ENCODE data around the gene LAG3.

GRCh38 chr12:6810758-6811157 lies 38.4 kb downstream of the LAG3 start:
- TF ChIP-seq GATA2 (IDR thresholded peaks at IDR 0.05; ENCODE audit: low read depth, low read length) (no peak), GATA3 (IDR thresholded peaks at IDR 0.05; ENCODE audit: low read depth, low read length) (no peak)
